Measurements from ENCODE around the gene ASIC5.
"Not testable (repeated sequence)": the region's sequence is repeated elsewhere in the genome, so short reads cannot be mapped to it uniquely, and the experiment has no call there.

Gene ASIC5

DNA sequence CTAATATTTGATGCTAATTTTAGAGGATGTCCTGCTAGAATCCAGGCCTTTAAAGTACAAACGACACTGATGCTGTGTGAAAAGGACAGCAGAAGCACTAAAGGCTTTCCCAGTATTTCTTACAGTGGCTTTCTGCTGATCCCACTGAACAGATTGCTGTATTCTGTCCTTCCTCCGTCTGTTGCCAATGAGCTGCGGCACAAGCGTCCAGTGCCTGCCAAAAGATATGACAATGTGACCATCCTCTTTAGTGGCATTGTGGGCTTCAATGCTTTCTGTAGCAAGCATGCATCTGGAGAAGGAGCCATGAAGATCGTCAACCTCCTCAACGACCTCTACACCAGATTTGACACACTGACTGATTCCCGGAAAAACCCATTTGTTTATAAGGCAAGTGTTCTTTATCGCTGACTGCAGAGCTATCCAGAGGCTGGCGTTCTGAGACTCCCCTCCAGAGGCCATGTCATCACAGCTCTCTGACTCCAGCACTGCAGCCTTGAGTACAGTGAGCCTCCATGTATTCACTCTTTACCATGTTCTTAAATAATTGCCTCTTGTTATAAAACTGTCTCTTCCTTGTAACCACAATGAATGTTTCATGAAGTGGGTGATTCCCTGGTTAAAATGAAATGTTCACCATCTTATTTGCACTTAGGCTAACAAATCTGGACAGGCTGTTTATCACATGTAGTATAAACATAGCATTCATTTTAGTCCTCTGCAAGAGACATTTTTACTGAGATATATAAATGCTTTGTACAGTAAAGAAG lies 63.7 kb downstream of the ASIC5 start:
- no peak for TF ChIP-seq POLR2A (IDR thresholded peaks at IDR 0.05; ENCODE audit: extremely low read depth, insufficient read length)
- TF ChIP-seq CTCF (IDR thresholded peaks at IDR 0.05; ENCODE audit: low read depth, low read length), result no peak
- no peak for TF ChIP-seq MYC (IDR thresholded peaks at IDR 0.05; ENCODE audit: low read depth, low read length)
- no peak for TF ChIP-seq MAX (IDR thresholded peaks at IDR 0.05; ENCODE audit: low read depth, low read length)
- no peak overlapping the region for H3K4me3 ChIP-seq (ENCODE audit: low read depth, low read length)
- DNase-seq (ENCODE audit: low read depth), result no peak

DNA sequence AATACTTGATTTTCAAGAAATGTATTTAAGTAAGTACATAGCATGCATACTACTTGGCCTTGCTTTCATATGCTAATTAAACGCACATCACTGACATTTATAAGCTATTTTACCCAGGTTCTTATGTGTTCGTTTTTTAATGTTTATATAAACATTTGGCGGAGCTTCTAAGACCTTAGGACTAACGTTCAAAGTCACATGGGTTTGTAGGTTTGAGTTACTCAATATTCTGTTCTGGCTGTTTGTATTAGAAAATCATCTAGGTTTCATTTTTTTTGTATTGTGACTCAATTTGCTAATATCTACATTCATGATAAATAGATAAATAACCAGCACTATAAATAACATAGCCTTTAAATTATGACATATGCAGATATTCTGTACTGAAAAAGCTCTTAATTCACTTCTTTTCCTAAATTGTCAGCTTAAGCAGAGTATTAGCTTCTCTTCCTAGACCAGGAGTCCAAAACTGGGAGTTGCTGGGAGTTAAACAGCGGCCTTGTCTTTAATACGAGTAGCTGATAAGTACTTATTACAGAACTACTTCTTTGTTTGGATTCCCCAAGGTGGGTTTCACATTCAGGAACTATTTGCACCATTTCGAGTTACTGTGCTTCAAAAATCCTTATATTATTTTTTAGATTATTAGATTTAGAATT lies 65.3 kb downstream of the ASIC5 start:
- TF ChIP-seq MAX (IDR thresholded peaks at IDR 0.05; ENCODE audit: low read depth, low read length), result no peak
- no peak for TF ChIP-seq MYC (IDR thresholded peaks at IDR 0.05; ENCODE audit: low read depth, low read length)
- no peak for TF ChIP-seq POLR2A (IDR thresholded peaks at IDR 0.05; ENCODE audit: extremely low read depth, insufficient read length)
- no peak for TF ChIP-seq CTCF (IDR thresholded peaks at IDR 0.05; ENCODE audit: low read depth, low read length)
- no peak for DNase-seq (ENCODE audit: low read depth)
- H3K4me3 ChIP-seq (ENCODE audit: low read depth, low read length), result no peak overlapping the region

DNA sequence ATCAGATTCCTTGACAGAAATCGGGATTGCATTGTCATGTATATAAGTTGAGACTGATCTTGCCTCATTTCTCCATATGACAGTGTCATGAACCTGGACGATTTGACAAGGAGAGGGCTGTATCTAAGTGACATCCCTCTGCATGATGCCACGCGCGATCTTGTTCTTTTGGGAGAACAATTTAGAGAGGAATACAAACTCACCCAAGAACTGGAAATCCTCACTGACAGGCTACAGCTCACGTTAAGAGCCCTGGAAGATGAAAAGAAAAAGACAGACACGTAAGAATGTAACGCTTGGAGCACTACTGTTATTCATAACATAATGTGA lies 66.3 kb downstream of the ASIC5 start:
- DNase-seq (ENCODE audit: low read depth), result no peak
- TF ChIP-seq POLR2A (IDR thresholded peaks at IDR 0.05; ENCODE audit: extremely low read depth, insufficient read length) (no peak), MAX (IDR thresholded peaks at IDR 0.05; ENCODE audit: low read depth, low read length) (no peak), CTCF (IDR thresholded peaks at IDR 0.05; ENCODE audit: low read depth, low read length) (no peak), MYC (IDR thresholded peaks at IDR 0.05; ENCODE audit: low read depth, low read length) (no peak)

DNA sequence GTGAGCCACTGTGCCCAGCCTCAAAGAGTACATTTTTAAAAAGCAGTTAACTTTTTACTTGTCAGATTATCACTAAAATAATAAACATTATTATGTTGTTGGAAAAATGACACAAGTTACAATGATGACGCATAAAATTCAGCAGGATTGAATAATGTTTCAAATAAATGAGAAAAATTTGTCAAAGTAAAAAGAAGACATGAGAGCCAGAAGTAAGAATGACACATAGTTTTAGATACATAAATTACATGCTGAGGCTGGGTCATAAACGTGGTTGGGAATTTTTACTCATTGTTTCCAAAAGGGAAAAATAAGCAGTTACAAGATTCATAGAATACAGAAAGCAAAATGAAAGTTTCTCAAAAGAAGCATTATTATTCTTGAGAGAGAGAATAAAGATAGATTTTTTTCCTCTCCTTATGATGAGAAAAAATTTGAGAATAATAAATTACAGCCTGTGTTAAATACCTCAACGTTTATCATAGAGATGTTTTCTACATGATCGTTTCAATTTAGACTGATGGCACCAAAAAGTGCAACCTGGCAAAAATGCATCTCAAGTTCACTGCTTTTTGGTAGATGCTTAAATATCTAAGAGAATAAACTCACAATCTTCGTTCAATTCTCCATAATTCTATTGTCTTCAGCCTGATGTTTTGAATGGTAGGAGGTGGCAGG lies 66.8 kb downstream of the ASIC5 start:
- H3K4me3 ChIP-seq (ENCODE audit: low read depth, low read length), result no peak overlapping the region
- TF ChIP-seq MYC (IDR thresholded peaks at IDR 0.05; ENCODE audit: low read depth, low read length) (no peak), MAX (IDR thresholded peaks at IDR 0.05; ENCODE audit: low read depth, low read length) (no peak), POLR2A (IDR thresholded peaks at IDR 0.05; ENCODE audit: extremely low read depth, insufficient read length) (no peak), CTCF (IDR thresholded peaks at IDR 0.05; ENCODE audit: low read depth, low read length) (no peak)
- no peak for DNase-seq (ENCODE audit: low read depth)

More for the DNA sequence above, 66.3 kb downstream of the ASIC5 start:
- no peak overlapping the region for H3K4me3 ChIP-seq (ENCODE audit: low read depth, low read length)

DNA sequence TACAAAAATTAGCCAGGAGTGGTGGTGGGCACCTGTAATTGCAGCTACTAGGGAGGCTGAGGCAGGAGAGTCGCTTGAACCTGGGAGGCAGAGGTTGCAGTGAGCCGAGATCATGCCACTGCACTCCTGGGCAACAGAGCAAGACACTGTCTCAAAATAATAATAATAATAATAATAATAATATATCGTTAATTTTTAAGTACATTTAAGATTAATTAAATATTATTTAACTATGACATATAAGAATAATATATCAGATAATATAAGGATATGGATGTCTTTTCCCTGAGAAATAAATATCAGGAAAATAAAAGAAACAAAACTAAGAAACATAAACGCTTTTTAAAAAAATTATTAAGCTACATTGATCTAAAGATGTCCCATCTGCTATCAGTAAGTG lies 68.5 kb downstream of the ASIC5 start:
- not testable (repeated sequence) for H3K4me3 ChIP-seq (ENCODE audit: low read depth, low read length); DNase-seq (ENCODE audit: low read depth)

DNA sequence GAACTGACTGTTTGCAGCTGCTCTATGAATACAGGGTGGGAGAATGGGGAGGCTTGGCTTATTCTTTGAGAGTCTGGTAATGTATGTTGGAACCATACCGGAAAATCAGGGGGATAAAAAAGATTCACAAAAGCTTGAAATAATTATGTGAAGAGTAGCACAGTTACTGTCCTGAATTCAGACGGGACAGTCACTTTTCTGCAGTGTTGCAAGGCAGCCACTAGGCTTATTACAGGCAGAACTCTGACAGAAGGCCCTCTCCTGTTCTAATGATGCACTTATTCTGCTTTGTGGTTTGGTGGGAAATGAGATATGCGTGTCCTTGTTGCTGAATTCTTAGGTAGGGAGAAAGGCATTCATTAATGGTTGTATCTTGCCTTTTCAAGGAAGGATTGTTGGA lies 70.1 kb downstream of the ASIC5 start:
- DNase-seq (ENCODE audit: low read depth), result peak; percentile 9
- TF ChIP-seq POLR2A (IDR thresholded peaks at IDR 0.05; ENCODE audit: extremely low read depth, insufficient read length) (no peak), CTCF (IDR thresholded peaks at IDR 0.05; ENCODE audit: low read depth, low read length) (peak; percentile 37)
- H3K4me3 ChIP-seq (ENCODE audit: low read depth, low read length), result no peak overlapping the region
